ENCODE results near the gene COMMD1.
"Not testable (repeated sequence)": the region's sequence is repeated elsewhere in the genome, so short reads cannot be mapped to it uniquely, and the experiment has no call there.

COMMD1 gene

DNA sequence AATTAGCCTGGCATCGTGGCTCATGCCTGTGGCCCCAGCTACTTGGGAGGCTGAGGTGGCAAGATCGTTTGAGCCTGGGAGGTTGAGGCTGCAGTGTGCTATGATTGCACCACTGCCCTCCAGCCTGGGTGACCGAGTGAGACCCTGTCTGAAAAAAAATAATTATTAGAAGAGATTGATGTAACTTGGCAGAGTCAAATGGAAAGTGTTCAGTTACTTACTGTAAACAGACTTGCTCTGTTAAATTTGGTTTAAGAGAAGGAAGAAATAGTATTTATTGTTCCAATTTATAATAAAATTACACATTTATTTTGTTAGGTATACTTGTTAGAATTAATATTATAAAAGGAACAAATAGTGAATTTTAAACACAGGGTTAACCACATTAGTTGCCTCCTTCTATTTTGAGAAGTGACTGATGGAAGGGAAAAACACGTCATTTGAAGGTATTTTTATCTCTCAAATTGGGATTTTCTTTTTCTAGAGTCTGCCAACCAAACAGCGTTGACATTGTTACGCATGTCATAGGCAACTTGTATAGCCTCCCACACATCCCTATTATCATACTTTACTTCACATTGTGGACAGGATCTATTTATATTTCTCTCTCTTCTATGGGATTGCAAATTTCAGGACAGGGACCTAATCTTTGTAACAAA is 171.6 kb downstream of the COMMD1 start:
- FAIRE-seq = no peak

GRCh38 chr2:62084801-62085200 is 179.3 kb downstream of the COMMD1 start:
- no peak for FAIRE-seq

DNA sequence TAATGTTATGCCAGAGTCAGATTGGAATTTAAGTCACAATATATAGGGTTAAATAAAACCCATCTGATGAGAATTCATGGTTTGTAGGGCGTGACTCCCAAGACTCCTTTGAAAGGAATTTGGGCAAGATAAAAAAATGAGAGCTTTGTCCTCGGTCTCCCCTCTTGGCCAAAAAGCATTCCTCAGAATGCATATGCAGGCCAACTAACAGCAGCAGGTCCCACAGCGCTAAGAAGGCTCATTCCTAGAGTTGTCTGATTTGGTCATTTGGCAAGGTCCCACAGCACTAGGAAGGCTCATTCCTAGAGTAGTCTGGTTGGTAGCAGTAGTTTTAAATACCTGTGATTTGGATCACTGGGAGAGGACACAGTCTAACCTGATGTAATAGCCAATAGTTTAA is 184.2 kb downstream of the COMMD1 start:
- no peak for FAIRE-seq

- FAIRE-seq = no peak
Measured at GRCh38 chr2:62091471-62091870, 186.0 kb downstream of the COMMD1 start.

DNA sequence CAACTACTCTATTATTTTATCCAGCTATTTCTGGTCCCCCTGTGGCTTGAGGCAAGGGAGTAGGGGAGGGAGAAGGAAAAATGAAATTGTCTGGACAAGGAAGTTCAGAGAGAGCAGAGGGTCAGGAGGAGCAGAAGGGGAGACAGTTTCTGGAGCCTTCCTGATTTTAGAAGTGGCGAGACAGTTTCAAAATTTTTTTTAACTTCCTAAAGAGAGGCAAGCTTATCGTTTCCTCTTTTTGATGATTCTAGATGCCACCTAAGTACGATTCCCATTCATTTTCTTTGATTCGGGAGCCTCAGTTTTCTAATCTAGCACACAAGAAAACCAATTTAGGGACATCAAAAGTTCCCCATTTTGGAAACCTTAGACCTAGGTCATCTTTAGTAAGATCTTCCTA is 193.6 kb downstream of the COMMD1 start:
- no peak for FAIRE-seq

- FAIRE-seq = no peak
Measured at GRCh38 chr2:62099523-62100175, 194.2 kb downstream of the COMMD1 start.

DNA sequence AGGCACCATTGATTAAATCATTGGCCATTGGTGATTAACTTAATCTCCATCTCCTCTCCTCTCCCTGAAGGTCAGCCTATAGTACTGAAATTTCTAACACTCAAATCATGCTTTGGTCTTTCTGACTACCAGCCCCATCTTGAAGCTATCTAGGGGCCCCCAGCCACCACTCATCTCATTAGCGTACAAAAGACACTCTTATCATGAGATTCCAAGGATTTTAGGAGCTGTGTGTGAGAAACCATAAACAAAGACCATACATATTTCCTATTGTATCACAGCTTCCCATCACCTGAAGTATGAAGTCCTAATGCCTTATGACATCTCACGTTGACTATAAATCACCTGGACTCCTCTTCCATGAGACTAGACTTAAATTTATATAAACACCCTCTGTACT is 196.4 kb downstream of the COMMD1 start:
- no peak for FAIRE-seq

DNA sequence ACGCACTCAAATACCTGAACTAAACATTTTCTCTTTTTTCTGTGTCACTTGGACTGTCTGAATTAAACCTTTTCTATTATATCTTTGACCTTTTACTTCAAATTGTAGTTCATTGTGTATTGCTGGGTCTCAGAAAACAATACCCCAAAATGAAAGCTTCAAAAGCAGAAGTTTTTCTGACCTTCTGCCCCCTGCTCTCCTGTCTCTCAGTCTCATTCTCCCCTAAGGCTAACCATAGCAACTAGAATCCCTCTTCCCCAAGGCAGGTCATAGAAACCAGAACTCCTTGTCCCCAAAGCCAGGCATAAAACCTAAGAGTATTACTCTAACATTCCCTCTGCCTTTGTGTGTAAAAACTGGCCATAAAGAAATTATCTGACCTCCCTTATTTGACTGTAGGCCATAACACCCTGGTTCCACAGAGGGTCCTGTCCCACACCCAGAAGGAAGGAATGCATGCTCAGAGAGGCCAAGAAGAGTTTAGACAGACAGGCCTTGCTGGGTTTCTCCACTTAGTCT is 197.0 kb downstream of the COMMD1 start:
- no peak for FAIRE-seq

- FAIRE-seq = no peak
Measured at GRCh38 chr2:62109554-62109953, 204.1 kb downstream of the COMMD1 start.

DNA sequence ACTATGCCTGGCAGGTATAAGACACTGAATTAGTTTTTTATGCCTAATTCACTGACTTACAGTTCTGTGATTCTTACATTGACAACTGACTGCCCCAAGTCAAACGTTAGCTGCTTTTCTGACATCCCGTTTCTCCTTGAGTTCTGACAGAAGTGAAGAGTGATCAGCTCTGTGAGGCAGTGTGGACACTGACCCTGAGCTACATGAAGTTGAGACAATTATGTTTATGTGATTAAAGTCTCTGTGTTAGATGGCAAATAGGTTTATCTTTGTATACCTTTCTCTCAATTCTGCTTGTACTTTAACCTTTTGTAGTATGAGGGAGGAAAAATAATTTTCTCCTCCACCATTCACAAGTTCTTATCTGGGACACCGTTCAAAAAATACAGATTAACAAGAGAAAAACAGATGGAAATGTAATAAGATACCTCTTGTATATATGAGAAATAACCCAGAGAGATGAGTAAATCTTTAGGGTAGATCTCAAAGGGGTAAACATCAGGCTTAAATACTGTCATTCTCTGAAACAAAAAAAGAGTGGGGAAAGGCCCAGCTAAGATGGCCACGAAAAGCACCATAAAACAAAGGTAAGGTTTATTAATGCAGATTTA is 205.0 kb downstream of the COMMD1 start:
- no peak for FAIRE-seq

DNA sequence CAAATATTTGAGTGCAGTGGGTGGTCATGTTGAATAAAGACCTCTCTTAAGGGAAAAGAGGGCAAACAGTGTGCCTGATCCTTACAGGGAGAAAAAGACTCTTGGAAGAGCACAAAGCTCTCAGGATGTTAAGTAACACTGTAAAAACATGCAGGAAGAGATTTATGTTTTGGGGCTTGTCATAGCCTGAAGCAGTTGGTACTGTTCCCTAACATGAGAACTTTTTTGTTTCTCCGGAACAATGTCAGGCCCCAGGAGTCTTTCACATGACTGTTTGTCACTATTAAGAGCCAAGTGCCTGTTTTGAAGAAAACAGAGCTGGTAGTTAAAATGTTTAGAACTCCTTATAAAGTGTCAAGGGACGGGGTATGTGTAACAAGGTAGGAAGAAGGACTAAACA is 206.7 kb downstream of the COMMD1 start:
- no peak for FAIRE-seq

DNA sequence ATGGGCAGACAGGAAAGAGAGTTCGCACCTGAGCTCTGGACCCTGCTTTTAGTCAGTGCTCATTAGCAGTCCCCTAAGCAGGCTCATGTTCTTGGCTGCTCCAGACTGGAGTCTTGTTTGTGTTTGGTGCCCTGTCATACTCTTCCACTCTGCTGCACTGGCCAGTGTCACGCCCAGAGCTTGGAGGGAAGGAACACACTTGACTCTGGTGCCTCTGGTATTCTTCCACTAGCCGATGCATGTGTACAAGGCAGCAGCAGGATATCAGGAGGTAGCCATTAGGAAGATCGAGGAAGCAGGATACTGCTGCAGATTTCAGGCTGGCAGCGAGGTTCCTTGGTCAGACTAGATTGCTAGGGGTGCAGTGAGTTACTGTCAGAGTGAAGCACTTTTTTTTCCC is 209.1 kb downstream of the COMMD1 start:
- no peak for FAIRE-seq

GRCh38 chr2:62116983-62117382 is 211.5 kb downstream of the COMMD1 start:
- FAIRE-seq = no peak

- FAIRE-seq = no peak
Measured at GRCh38 chr2:62118160-62118559, 212.7 kb downstream of the COMMD1 start.

GRCh38 chr2:62119311-62119974 is 214.0 kb downstream of the COMMD1 start:
- no peak for FAIRE-seq

DNA sequence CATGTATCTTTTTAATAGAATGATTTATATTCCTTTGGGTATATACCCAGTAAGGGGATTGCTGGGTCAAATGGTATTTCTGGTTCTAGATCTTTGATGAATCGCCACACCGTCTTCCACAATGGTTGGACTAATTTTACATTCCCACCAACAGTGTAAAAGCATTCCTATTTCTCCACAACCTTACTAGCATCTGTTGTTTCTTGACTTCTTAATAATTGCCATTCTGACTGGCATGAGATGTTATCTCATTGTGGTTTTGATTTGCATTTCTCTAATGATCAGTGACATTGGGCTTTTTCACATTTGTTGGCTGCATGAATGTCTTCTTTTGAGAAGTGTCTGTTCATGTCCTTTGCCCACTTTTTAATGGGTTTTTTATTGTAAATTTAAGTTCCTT is 220.8 kb downstream of the COMMD1 start:
- FAIRE-seq = not testable (repeated sequence)

- FAIRE-seq = no peak
Measured at GRCh38 chr2:62133320-62133823, 227.9 kb downstream of the COMMD1 start.

DNA sequence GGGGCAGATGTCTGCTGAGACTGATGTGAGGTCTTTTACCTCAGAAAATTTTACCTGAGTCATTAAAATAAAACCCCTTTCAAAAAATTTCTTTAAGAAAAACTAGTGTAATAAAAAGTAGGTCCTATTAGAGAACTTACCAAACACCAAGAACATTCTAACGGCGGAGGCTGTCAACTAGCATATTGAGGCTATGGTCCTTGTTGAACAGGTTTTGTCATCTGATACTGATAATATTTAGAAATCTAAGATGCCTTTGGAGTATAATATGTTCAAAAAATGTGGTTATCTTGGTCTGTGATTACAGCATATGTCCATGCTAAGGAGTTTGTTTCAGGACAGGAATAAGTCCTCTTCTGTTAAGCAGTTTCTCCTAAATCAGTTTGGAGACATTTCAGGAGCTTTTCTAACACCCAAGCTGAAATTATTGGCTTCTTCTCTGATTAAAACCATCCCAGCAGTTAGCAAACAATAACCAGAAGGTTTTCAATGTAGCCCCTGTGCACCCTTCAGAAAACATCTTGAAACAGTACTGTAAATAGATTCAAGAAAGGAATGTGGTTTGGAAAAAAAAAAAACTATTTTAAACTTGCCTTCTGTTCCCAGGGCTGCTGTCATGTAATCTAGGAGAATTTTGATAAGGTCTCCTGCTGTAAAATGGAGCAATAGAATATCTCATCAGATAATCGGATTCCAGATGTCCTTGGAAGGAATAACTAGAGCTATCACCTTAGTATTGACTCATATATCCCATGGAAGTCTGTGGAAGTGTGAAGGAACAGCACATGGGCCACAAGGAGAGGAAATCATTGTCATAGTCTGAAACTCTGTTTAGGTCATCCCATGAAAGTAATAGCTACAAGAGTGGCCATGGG is 231.7 kb downstream of the COMMD1 start:
- no peak for FAIRE-seq

DNA sequence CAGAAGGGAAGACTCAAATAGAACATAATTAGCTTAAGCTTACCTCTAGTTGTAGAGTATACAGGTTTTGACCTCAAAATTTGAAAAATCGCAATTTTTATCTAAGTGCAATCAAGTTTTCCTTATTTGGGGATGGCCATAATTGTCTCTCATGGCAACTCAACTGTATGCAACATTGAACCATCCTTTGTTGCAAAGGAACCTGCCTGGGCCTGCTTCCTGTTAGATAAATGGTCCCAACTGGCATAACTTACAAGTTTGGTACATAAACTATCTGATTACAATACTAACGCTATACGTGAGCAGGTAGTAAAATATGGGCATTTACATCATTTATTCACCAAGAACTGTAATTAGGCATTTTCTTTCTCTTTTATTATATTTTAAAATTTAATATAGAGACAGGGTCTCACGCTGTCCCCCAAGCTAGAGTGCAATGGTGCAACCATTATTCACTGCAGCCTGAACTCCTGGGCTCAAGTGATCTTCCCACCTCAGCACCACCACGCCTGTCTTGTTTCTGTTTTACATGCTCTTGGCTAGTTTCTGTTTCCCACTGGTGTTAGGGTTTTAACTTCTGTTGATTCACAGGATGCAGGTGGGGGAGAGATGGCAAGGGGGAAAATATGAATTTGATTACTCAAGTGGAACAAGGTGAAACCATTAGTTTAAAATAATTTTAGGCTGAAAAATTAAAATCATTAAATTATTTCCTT is 235.1 kb downstream of the COMMD1 start:
- FAIRE-seq = no peak

DNA sequence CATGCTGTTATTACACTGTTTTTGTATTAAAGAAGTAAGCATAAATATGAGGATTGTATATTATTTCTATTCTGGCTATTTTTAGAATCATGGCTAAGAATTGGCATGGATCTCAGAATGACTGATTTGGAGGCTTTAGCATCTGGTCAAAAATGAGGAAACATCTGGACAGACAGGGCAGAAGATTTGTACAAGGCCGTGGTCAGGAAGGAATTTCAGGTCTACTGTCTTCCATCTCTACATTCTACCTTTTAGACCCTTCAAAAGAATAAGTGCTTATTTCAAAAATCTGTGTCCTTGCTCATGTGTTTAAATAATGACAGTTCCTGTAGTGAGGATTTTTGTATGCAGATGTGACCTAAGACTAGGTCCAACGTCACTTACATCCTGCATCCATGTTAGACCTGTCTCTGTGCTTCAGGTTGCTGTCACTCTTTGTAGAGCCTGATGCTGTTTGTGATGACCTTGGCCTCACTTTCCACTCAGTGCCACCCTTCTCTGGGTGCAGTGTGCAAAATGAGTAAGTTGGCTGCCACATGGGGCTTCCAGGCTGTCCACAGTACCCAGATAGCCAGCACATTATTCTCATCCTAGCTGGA is 235.8 kb downstream of the COMMD1 start:
- no peak for FAIRE-seq

GRCh38 chr2:62142054-62142453 is 236.6 kb downstream of the COMMD1 start:
- FAIRE-seq = no peak
